ENCODE data around the gene PRSS3. TPM values are rescaled to one million over a fixed set of nuclear protein-coding genes. Genes with fewer than 3 reads are reported as not detected.
A peak's percentile ranks its signal among the peaks of the same experiment; 100 is the strongest.
"Not testable (repeated sequence)": the region's sequence is repeated elsewhere in the genome, so short reads cannot be mapped to it uniquely, and the experiment has no call there.

The PRSS3 gene
- total RNA-seq, 1 donor from 2014 or later: not detected

- Histone ChIP-seq H3K27ac (peak overlapping the region; percentile 99 to 100), H3K4me3 (peak overlapping the region; percentile 85 to 95), H3K36me3 (no peaks in the 10 kb centered on the region), H3K4me1 (peaks cover 0 to 28% of the 10 kb centered on the region in 2 donors), H3K9me3 (no peaks in the 10 kb centered on the region), H3K27me3 (no peaks in the 10 kb centered on the region)
- peak; percentile 8 to 21 (median 12) for TF ChIP-seq CTCF (IDR thresholded peaks at IDR 0.05)
- intact Hi-C loops (cut with DNase I): loop anchor here (5.0 to 10.0 kb wide), 6 partner anchors 105 to 1177 kb away; partner anchors contain the start of genes NFX1, UBAP1 and UBAP2
- DNase-seq (ENCODE audit: low spot score in 2 of 2): peak in 1 of 2 donors; percentile 72
These were observed 22.2 kb downstream of the PRSS3 start for GRCh38 chr9:33817327-33818166.

- TF ChIP-seq CTCF (IDR thresholded peaks at IDR 0.05): no peak
- intact Hi-C loops (cut with DNase I): loop anchor here (5.0 to 10.0 kb wide), 6 partner anchors 104 to 1176 kb away; partner anchors contain the start of genes NFX1, UBAP1 and UBAP2
- Histone ChIP-seq H3K36me3 (no peaks in the 10 kb centered on the region), H3K9me3 (no peaks in the 10 kb centered on the region), H3K27ac (peak overlapping the region; percentile 99 to 100), H3K27me3 (no peaks in the 10 kb centered on the region), H3K4me1 (peaks cover 0 to 28% of the 10 kb centered on the region in 2 donors), H3K4me3 (peak overlapping the region; percentile 85 to 95)
- no peak for DNase-seq (ENCODE audit: low spot score in 2 of 2)
These were observed 22.9 kb downstream of the PRSS3 start for GRCh38 chr9:33818167-33818846.

GRCh38 chr9:33818847-33819500 lies 23.6 kb downstream of the PRSS3 start:
- no peak for TF ChIP-seq CTCF (IDR thresholded peaks at IDR 0.05)
- no peak for DNase-seq (ENCODE audit: low spot score in 2 of 2)
- peak overlapping the region; percentile 85 to 95 for H3K4me3 ChIP-seq
- peaks cover 0 to 3% of the 10 kb centered on the region in 2 donors for H3K36me3 ChIP-seq
- H3K27ac ChIP-seq: peak overlapping the region; percentile 99 to 100
- peaks cover 0 to 25% of the 10 kb centered on the region in 2 donors for H3K4me1 ChIP-seq
- intact Hi-C loops (cut with DNase I): loop anchor here (5.0 to 10.0 kb wide), 6 partner anchors 103 to 1176 kb away; partner anchors contain the start of genes NFX1, UBAP1 and UBAP2
- H3K9me3 ChIP-seq: no peaks in the 10 kb centered on the region
- no peaks in the 10 kb centered on the region for H3K27me3 ChIP-seq

GRCh38 chr9:33820231-33820745 lies 24.9 kb downstream of the PRSS3 start:
- no peaks in the 10 kb centered on the region for H3K27me3 ChIP-seq
- H3K36me3 ChIP-seq: peaks cover 0 to 3% of the 10 kb centered on the region in 2 donors
- H3K27ac ChIP-seq: peak overlapping the region in 1 of 2 donors; percentile 99
- H3K4me1 ChIP-seq: peaks cover 0 to 23% of the 10 kb centered on the region in 2 donors
- intact Hi-C loops (cut with DNase I): no loop called here
- no peak for DNase-seq (ENCODE audit: low spot score in 2 of 2)
- no peak for TF ChIP-seq CTCF (IDR thresholded peaks at IDR 0.05)
- H3K9me3 ChIP-seq: no peaks in the 10 kb centered on the region
- peak overlapping the region in 1 of 2 donors; percentile 85 for H3K4me3 ChIP-seq

GRCh38 chr9:33823801-33824200 lies 28.4 kb downstream of the PRSS3 start:
- Histone ChIP-seq H3K4me3 (no peak overlapping the region), H3K27me3 (no peaks in the 10 kb centered on the region), H3K36me3 (peaks cover 0 to 3% of the 10 kb centered on the region in 2 donors), H3K4me1 (peaks cover 0 to 17% of the 10 kb centered on the region in 2 donors), H3K9me3 (no peaks in the 10 kb centered on the region), H3K27ac (no peak overlapping the region)
- intact Hi-C loops (cut with DNase I): no loop called here
- DNase-seq (ENCODE audit: low spot score in 2 of 2): no peak
- TF ChIP-seq CTCF (IDR thresholded peaks at IDR 0.05): no peak

GRCh38 chr9:33827285-33827684 lies 31.9 kb downstream of the PRSS3 start:
- intact Hi-C loops (cut with DNase I); H3K36me3 ChIP-seq; H3K4me3 ChIP-seq; DNase-seq (ENCODE audit: low spot score in 2 of 2); H3K27ac ChIP-seq; H3K9me3 ChIP-seq; H3K27me3 ChIP-seq; H3K4me1 ChIP-seq: not testable (repeated sequence)

- H3K4me3 ChIP-seq; H3K36me3 ChIP-seq; intact Hi-C loops (cut with DNase I); H3K27me3 ChIP-seq; H3K4me1 ChIP-seq; DNase-seq (ENCODE audit: low spot score in 2 of 2); H3K9me3 ChIP-seq; H3K27ac ChIP-seq: not testable (repeated sequence)
These were observed 34.4 kb downstream of the PRSS3 start for GRCh38 chr9:33829641-33830230.
